H54 (cell line): ENCODE data around the gene DPP6.

Experiments used
- DNase-seq: peaks from one replicate; pipeline ENCODE4 v3.0.0; 2011; ENCODE audit warnings: low spot score, mixed read lengths; ENCODE audit not compliant: insufficient read length
- FAIRE-seq: peaks from 3 replicates; lab custom pipeline; 2011; peaks lifted over from hg19 to GRCh38; lab: Jason Lieb, UNC
- POLR2A ChIP-seq: IDR thresholded peaks from 2 replicates; pipeline ENCODE4 v1.6.1; 2011; ENCODE audit warnings: low read depth, mild to moderate bottlenecking, low read length

Gene DPP6

DNA sequence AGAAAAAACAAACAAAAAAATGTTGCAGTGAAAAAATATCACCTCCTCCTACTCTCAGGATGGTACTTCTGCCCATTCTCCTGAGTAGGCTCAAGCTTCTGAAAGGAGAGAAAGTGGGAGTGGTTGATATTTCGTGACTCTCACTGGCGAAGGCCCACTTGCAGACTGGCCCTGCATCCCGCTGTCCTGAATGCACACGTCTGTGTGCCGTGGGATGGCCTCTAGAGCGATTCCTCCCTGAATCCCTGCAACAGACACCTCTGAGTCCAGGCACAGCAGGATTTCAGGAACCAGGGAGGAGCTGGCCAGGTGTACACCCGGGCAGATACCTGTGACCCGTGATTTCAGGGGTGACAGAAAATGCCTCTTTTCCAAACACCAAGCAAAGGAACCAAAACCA lies 319.2 kb downstream of the DPP6 start:
- DNase-seq = no peak
- no peak for TF ChIP-seq POLR2A
- FAIRE-seq = no peak

DNA sequence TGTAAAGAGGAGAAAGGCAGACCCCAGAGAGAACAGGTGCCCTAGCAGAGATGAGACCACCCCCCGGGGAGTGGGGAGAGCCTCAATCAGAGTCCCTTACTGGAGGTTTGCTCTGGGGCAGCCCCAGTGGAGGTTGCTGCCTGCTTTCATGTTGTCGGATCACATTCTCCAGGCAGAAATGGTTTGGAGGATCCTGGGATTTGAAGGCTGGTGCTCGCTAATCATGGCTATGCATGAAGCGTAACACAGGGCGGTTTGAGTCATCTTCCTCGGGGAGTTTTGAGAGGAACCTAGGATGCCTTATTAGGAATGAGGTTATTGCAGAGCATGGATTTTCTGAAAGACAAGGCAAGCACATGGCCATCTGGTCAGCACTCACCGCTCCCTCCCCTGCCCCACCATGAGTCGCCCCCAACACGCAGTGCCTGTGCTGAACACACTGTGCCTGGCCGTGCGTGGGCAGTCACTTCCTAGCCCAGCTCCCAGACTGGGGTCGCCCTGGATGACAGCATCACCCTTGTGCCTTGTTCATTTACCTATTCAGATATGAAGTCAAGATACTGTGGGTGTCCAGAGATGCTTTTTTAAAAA lies 319.9 kb downstream of the DPP6 start:
- TF ChIP-seq POLR2A = no peak
- DNase-seq = no peak
- no peak for FAIRE-seq

GRCh38 chr7:154373956-154374355 lies 321.8 kb downstream of the DPP6 start:
- no peak for TF ChIP-seq POLR2A
- FAIRE-seq (no peak), DNase-seq (no peak)

DNA sequence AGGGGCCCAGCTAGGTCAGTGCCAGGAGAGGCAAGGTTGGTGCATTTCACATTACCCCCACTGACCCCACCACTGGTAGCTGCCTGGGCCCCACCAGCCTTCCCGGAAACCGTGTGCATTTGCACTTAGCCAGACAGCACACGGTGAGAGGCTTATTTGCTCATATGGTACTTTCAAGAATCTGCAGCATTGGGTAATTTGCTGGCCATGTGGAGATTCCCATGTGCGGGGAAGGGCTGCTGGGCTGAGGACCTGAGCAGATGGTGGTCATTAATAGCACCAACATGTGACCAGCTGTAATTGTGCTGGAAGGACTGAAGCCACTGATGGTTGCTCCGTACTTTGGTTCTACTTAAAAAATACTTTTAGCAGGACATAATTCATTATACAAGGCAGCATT lies 323.8 kb downstream of the DPP6 start:
- no peak for FAIRE-seq
- no peak for DNase-seq
- no peak for TF ChIP-seq POLR2A

DNA sequence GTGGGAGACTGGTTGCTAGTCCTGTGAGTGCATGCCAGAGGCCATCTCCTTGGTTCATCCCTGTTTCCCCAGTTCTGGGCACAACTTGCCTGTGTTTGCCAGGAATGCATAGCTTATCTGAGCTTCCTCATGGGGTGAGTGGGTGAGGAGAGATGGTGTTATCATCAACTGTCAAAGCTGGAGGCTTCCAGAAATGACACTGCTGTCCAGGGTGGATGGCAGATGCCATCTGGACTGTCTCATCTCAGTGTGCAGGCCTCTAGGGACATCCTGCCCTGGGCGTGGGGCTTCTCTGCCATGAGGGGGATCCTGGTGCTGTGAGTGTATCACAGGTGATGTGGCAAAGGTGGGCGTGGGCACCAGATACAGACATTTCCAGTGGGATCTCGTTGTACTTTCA lies 328.6 kb downstream of the DPP6 start:
- TF ChIP-seq POLR2A = no peak
- FAIRE-seq = no peak

GRCh38 chr7:154383045-154383444 lies 330.8 kb downstream of the DPP6 start:
- FAIRE-seq (no peak), DNase-seq (no peak)
- no peak for TF ChIP-seq POLR2A

More for the DNA sequence above, 328.6 kb downstream of the DPP6 start:
- no peak for DNase-seq

GRCh38 chr7:154385214-154385613 lies 333.0 kb downstream of the DPP6 start:
- no peak for DNase-seq
- FAIRE-seq = no peak
- no peak for TF ChIP-seq POLR2A

DNA sequence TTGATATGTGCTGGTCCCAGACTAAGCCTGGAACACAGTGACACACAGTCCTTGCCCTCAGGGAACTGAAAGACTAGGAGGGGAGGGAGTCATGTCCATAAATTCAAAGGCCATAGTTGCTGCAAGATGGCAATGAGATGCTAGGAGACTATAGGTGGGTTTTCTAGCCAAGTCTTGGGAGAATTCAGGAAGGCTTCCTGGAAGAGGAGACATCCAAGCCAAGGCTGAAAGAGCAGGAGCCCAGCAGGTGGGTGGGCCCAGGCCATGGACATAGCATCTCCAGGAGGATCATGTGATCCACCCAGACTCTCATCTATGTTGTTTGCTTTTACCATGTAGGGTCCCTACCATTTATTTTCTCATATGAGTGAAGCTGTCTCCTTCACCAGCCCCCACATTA lies 335.1 kb downstream of the DPP6 start:
- no peak for TF ChIP-seq POLR2A
- no peak for DNase-seq
- FAIRE-seq = no peak

DNA sequence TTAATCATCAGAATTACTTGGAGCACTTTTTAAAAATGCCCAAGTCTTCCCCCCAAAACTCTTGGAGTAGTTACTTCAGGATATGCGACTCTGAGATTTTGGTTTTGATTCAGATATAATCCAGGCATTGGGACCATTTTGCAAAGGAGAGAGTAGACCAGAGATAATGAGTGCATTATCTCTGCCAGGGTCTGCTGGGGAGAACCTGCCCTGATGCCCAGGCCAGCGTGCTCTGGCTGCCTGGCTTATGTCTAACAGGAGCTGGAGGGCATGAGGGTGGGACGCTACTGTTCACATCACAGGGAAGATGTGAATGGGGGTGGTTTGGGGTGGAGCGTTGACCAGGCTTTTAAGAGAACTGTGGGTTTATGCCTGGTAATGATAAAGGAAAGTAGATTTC lies 336.2 kb downstream of the DPP6 start:
- no peak for TF ChIP-seq POLR2A
- no peak for DNase-seq
- FAIRE-seq = no peak

GRCh38 chr7:154388999-154389398 lies 336.8 kb downstream of the DPP6 start:
- FAIRE-seq (no peak), DNase-seq (no peak)
- no peak for TF ChIP-seq POLR2A

DNA sequence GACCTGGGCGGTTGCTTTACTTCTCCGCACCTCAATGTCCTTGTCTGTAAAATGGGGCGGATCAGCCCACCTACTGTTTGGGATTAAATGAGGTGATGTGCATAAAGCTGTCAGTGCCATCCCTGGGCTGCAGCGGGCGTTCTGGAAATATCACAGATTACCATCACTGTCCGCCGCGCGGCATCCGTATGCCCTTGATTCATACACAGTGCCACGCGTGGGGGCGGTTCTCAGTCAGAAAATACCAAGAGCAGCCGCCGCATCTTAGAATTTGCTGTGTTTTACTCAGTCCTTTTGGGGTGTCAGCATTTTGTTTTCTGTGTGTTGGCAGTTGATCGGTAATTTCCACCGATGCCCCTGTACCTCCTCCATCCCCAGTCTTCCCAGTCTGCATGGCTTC lies 338.8 kb downstream of the DPP6 start:
- no peak for FAIRE-seq
- TF ChIP-seq POLR2A = no peak
- DNase-seq = no peak

DNA sequence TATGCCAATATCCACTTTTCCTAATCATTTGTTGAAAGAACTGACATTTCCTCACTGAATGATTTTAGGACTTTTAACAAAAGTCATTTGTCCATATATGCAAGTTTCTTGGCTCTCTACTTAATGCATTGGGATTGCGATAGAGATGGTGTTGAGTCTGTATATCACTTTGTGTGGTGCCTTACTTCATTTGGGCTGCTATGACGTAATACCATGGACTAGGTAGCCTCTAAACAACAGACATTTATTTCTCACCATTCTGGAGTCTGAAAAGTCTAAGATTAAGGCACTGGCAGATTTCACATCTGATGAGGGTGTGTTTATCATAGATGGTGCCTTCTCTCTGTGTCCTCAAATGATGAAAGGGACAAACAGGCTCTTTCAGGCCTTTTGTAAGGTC lies 342.6 kb downstream of the DPP6 start:
- FAIRE-seq = no peak
- DNase-seq = no peak
- no peak for TF ChIP-seq POLR2A

GRCh38 chr7:154406312-154406711 lies 354.1 kb downstream of the DPP6 start:
- no peak for TF ChIP-seq POLR2A
- no peak for FAIRE-seq

GRCh38 chr7:154409703-154410311 lies 357.6 kb downstream of the DPP6 start:
- DNase-seq = no peak
- FAIRE-seq = no peak
- no peak for TF ChIP-seq POLR2A

More at GRCh38 chr7:154406312-154406711, 354.1 kb downstream of the DPP6 start:
- no peak for DNase-seq

DNA sequence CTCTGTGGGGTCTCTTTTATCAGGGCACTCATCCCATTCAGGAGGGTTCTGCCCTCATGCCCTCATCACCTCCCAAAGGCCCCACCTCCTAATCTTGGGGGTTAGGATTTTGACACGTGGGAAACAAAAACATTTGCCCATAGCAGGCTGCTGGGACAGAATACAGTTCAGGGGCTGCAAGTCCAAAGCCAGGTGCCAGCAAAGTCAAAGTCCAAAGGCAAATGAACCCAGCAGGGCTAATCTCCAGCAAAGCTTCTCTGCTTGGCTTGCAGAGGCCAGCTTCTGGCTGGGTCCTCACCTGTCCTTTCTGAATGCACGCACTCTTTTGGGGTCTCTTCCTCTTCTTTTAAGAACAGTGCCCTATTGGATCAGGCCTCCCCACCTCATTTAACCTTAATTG lies 359.9 kb downstream of the DPP6 start:
- TF ChIP-seq POLR2A = no peak
- no peak for FAIRE-seq
- no peak for DNase-seq
